ENCODE data around the gene SPRTN. TPM values are rescaled to one million over a fixed set of nuclear protein-coding genes. Genes with fewer than 3 reads are reported as not detected.

Gene SPRTN
- total and polyA plus RNA-seq, 2 experiments from 2014 or later, result 7.5 to 12.5 TPM

GRCh38 chr1:231376101-231376500, 38.0 kb downstream of the SPRTN start:
- Histone ChIP-seq H3K9me3 (ENCODE audit: low read depth) (no peaks in the 10 kb centered on the region), H3K27me3 (no peaks in the 10 kb centered on the region), H3K4me2 (no peak overlapping the region), H3K36me3 (replicated peaks; ENCODE audit: insufficient read depth, low read depth) (no peaks in the 10 kb centered on the region), H3K79me2 (peaks cover 81% of the 10 kb centered on the region), H2AFZ (no peak overlapping the region), H3K27ac (no peak overlapping the region), H3K9me2 (replicated peaks; ENCODE audit: insufficient read depth) (no peaks in the 10 kb centered on the region), H3K4me3 (no peak overlapping the region), H3K4me1 (ENCODE audit: insufficient read depth) (no peaks in the 10 kb centered on the region), H4K20me1 (ENCODE audit: insufficient read depth, poor library complexity, severe bottlenecking) (peaks cover 32% of the 10 kb centered on the region)
- TF ChIP-seq CTCF (IDR thresholded peaks at IDR 0.05; ENCODE audit: poor library complexity) (no peak), EZH2phosphoT487 (IDR thresholded peaks at IDR 0.05; ENCODE audit: low read depth, severe bottlenecking, unreplicated experiment) (no peak), EZH2 (IDR thresholded peaks at IDR 0.05; ENCODE audit: borderline replicate concordance) (no peak)
- DNase-seq (ENCODE audit: low spot score), result no peak
- 73% methylated on average over 4 of the region's 4 CpGs for WGBS (ENCODE audit: low lambda C conversion rate, missing lambda C conversion rate)

GRCh38 chr1:231376875-231377549, 38.9 kb downstream of the SPRTN start:
- no peak overlapping the region for H3K4me3 ChIP-seq
- H3K9me2 ChIP-seq (replicated peaks; ENCODE audit: insufficient read depth), result no peaks in the 10 kb centered on the region
- H3K27ac ChIP-seq, result no peak overlapping the region
- no peaks in the 10 kb centered on the region for H3K4me1 ChIP-seq (ENCODE audit: insufficient read depth)
- no peaks in the 10 kb centered on the region for H3K27me3 ChIP-seq
- no peak overlapping the region for H2AFZ ChIP-seq
- WGBS (ENCODE audit: low lambda C conversion rate, missing lambda C conversion rate), result 91% methylated on average over 5 of the region's 5 CpGs
- H3K9me3 ChIP-seq (ENCODE audit: low read depth), result no peaks in the 10 kb centered on the region
- no peak for TF ChIP-seq CTCF (IDR thresholded peaks at IDR 0.05; ENCODE audit: poor library complexity)
- TF ChIP-seq EZH2phosphoT487 (IDR thresholded peaks at IDR 0.05; ENCODE audit: low read depth, severe bottlenecking, unreplicated experiment), result no peak
- no peak for TF ChIP-seq EZH2 (IDR thresholded peaks at IDR 0.05; ENCODE audit: borderline replicate concordance)
- DNase-seq (ENCODE audit: low spot score), result no peak
- peaks cover 36% of the 10 kb centered on the region for H4K20me1 ChIP-seq (ENCODE audit: insufficient read depth, poor library complexity, severe bottlenecking)
- H3K79me2 ChIP-seq, result peaks cover 90% of the 10 kb centered on the region
- H3K36me3 ChIP-seq (replicated peaks; ENCODE audit: insufficient read depth, low read depth), result no peaks in the 10 kb centered on the region
- H3K4me2 ChIP-seq, result no peak overlapping the region

GRCh38 chr1:231381729-231382128, 43.6 kb downstream of the SPRTN start:
- Histone ChIP-seq H3K4me1 (ENCODE audit: insufficient read depth) (peaks cover 12% of the 10 kb centered on the region), H4K20me1 (ENCODE audit: insufficient read depth, poor library complexity, severe bottlenecking) (peaks cover 38% of the 10 kb centered on the region)

More at GRCh38 chr1:231381729-231382128, 43.6 kb downstream of the SPRTN start:
- 92% methylated on average over 2 of the region's 2 CpGs for WGBS (ENCODE audit: low lambda C conversion rate, missing lambda C conversion rate)
- no peaks in the 10 kb centered on the region for H3K36me3 ChIP-seq (replicated peaks; ENCODE audit: insufficient read depth, low read depth)
- no peaks in the 10 kb centered on the region for H3K9me2 ChIP-seq (replicated peaks; ENCODE audit: insufficient read depth)
- H3K9me3 ChIP-seq (ENCODE audit: low read depth), result no peaks in the 10 kb centered on the region
- peaks cover 96% of the 10 kb centered on the region for H3K79me2 ChIP-seq
- no peak overlapping the region for H3K4me2 ChIP-seq
- TF ChIP-seq CTCF (IDR thresholded peaks at IDR 0.05; ENCODE audit: poor library complexity), result no peak
- no peak for TF ChIP-seq EZH2phosphoT487 (IDR thresholded peaks at IDR 0.05; ENCODE audit: low read depth, severe bottlenecking, unreplicated experiment)
- TF ChIP-seq EZH2 (IDR thresholded peaks at IDR 0.05; ENCODE audit: borderline replicate concordance), result no peak
- H2AFZ ChIP-seq, result no peak overlapping the region
- H3K27me3 ChIP-seq, result no peaks in the 10 kb centered on the region
- H3K4me3 ChIP-seq, result no peak overlapping the region
- DNase-seq (ENCODE audit: low spot score), result no peak
- no peak overlapping the region for H3K27ac ChIP-seq

All from hepatocyte (in vitro differentiated cells).